HG02623 (cell line): Measurements from ENCODE around the gene CHAF1A.

Experiments used
- ATAC-seq: cut with Tn5 transposase; IDR thresholded peaks from one replicate; pipeline ENCODE4 v1.9.1; 2021; ENCODE audit warnings: moderate library complexity; ENCODE audit not compliant: unreplicated experiment

CHAF1A gene

DNA sequence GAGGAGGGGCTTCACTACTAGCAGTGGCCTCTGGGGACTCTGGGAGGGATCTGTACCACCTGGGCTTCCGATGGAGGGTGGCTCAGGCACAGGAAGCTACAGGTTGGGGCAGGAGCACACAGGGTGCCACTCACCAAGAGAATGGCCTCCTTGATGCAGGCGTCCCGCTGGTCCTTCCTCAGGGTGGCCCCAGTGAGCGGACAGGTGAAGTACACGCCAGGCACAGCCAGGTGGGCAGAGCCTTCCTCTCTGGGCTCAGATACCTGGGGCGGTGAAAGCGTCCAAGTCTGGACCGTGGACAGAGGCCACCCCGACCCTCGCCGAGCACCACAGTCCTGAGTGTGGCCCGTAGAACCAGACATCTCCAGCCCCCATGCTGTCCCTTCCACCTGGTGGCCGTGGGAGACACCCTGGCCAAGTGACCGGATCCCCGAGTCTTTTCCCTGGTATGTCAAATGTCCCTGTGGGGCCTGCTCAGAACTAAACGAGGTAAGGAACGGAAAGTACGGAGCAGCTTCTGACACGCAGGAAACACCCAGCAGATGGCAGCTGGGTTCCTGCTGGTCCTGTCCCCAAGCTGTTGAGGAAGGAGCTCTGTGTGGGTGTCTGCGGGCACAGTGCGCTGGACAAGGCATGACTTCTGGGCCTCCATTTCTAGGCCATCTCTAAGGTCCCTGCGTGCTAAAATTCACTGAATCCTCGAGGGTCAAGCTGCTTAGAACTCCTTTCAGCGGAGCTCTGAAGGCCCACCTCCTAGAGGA is 50.0 kb downstream of the CHAF1A start:
- ATAC-seq = no peak

GRCh38 chr19:4453232-4454179 is 51.1 kb downstream of the CHAF1A start:
- no peak for ATAC-seq

DNA sequence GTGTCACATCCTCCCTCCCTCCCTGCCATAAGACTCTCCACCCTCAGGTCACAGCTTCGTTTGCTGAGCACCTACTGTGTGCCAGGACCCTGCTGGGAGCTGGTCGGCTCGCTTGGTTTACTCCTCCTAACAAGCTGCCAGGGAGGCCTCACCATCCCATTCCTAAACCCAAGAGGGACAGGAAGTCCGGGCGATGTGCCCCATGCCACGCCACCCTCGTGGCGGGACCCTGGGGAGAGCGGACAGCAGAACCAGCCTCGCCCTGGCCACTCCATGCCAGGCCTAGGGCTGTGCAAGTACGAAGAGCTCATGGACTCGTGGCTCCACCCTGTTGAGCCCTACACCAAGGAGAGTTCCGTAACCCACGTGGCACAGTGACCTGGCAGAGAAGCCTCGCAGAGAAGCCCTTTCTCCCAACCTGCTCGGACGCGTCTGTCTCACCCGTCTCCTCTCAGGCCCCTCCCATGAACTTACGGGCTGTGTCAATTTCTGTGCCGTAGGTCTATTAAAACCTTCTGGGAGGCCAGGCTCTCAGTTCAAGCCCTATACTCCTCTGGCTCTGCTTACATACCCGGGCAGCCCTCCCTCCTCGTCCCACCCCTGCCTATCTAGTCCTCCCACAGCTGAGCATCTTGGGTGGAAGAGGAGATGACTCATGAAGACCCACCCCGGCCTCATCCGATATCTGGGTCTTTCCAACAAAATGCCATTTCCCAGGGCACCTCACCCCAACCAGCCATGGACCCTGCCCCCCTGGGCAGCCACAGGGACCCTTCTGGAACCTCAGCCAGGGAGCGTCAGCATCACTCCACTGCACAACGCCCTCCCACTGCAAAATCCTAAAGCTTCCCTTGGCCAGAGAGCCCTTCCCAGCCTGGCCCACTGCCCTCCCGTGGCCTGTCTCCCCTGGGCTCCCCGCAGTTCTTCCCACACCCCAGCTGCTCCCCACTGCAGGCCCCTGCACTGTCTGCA is 52.6 kb downstream of the CHAF1A start:
- ATAC-seq = no peak

GRCh38 chr19:4455719-4456475 is 53.5 kb downstream of the CHAF1A start:
- ATAC-seq = no peak

DNA sequence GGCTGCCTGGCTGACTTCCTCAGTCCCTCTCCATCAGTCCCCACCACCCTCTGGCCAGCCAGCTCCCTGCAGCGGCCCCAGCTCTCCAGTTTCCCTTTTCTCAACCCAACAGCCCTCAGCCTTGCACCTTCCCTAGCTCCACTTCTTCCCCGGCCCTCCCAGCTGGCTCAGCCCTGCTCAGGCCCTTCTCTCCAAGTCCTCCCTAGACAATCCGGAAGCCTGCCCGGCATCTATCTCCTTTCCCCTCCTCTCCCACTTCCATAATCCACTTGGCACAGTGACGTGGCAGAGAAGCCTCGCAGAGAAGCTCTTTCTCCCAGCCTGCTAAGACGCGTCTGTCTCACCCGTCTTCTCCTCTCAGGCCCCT is 54.0 kb downstream of the CHAF1A start:
- ATAC-seq = no peak

DNA sequence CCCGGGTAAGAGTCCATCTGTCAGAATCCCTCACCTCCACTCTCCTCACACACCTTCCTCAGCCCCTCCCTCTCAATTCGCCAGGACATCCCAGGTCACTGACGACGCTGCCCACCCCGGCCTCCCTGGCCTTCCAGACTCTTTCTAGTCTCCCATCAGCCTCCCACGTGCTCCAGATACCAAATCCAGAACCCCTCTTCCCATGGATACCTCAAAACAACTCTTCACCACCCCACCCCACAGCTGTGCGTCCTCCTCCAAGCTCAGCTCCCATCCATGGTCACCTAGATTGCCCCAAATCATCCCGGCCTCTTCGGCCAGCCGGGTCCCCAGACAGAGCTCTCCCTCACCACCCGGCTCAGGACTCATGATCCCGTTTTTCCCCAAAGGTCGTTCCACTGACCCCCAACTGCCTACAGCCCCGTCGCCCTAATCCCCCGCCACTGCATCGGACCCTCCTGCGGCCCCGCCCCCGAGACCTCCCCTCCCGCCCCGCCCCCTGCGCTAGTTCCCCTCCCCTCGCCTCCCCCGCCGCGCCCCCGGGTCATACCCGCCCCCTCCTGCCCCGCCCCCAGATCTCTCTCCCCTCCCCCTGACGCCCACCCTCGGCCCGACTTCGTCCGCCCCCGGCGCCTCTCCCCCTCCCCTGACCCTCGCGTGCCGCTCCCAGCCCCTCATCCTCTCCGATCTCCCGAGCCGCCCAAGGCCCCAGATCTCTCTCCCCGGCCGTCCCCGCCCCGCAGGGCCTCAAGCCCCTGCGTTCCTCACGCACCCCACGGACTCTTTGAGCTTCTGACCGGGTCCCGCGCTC is 54.6 kb downstream of the CHAF1A start:
- peak; percentile 30 for ATAC-seq

GRCh38 chr19:4457654-4458395 is 55.4 kb downstream of the CHAF1A start, which contains the start of gene UBXN6:
TSS of gene UBXN6 (minus strand) at chr19:4457794. CDS start at chr19:4457697, 97 bp downstream.
- peak; percentile 82 for ATAC-seq

GRCh38 chr19:4464815-4465581 is 62.6 kb downstream of the CHAF1A start:
- ATAC-seq = no peak

- ATAC-seq = no peak
These were observed 65.4 kb downstream of the CHAF1A start for GRCh38 chr19:4467835-4468234.

DNA sequence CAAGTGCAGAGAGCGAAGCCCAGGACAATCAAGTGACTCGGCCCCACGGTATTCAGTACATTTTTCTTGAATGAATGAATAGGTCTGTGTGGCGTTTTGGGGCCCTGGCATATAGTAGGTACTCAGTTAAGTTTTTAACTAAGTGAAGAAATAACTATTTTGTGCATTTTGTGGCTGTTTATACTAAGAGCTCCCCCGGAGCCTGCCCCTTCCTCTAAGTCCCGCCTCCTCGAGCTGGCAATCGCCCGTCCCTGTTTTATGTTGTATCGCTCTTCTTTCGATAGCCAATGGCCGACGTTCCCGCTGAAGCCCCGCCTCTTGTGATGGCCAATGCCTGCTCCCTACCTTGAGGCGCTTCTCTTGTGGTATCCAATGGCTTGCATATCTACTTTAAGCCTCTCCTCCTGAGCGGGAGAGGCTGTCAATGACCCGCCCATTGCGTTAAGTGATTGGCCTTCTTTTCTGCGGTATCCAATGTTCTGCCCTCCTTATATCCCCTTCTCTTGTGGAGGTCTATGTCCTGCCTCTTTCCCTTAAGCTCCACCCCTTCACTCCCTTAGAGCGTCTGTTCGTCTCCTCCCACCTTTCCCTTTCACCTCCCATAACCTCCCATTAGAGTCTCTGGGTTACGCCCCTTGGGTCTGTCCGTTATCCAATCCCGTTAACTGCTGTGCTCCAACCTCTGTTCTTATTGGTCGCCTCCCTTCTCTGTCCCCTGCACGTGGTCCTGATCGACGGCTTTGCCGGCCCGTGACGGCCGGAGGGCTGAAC is 69.1 kb downstream of the CHAF1A start:
- peak; percentile 87 for ATAC-seq

- no peak for ATAC-seq
These were observed 69.9 kb downstream of the CHAF1A start, which contains the start of gene HDGFL2 for GRCh38 chr19:4472174-4472974. TSS of gene HDGFL2 (plus strand) at chr19:4472297. CDS start at chr19:4472351, 54 bp downstream.

GRCh38 chr19:4473011-4473762 is 70.7 kb downstream of the CHAF1A start:
- no peak for ATAC-seq

- no peak for ATAC-seq
These were observed 71.5 kb downstream of the CHAF1A start for GRCh38 chr19:4473763-4474513.

- ATAC-seq = no peak
These were observed 72.1 kb downstream of the CHAF1A start for GRCh38 chr19:4474514-4475022.
